Activated T-cell treated with anti-CD3 and anti-CD28 coated beads for 48 hours (primary cell): Measurements from ENCODE around the gene KLRC4.
"Not testable (repeated sequence)": the region's sequence is repeated elsewhere in the genome, so short reads cannot be mapped to it uniquely, and the experiment has no call there.

Experiments used
- DNase-seq: peaks from one replicate; pipeline ENCODE4 v3.0.0-alpha.2; 2020; ENCODE audit warnings: low read depth

Gene KLRC4

GRCh38 chr12:10409392-10409791, at the start of gene KLRC4:
TSS of gene KLRC4 (minus strand) at chr12:10409757. CDS start at chr12:10409575, 182 bp downstream.
- DNase-seq: no peak

GRCh38 chr12:10457760-10458159, 48.2 kb upstream of the KLRC4 start:
- no peak for DNase-seq

- DNase-seq: no peak
These were observed 47.3 kb upstream of the KLRC4 start for GRCh38 chr12:10456856-10457255.

GRCh38 chr12:10455766-10456165, 46.2 kb upstream of the KLRC4 start:
- DNase-seq: no peak

- DNase-seq: no peak
These were observed 45.0 kb upstream of the KLRC4 start for GRCh38 chr12:10454531-10454930.

- no peak for DNase-seq
These were observed 43.6 kb upstream of the KLRC4 start, which contains the start of gene KLRC1 for GRCh38 chr12:10453156-10453555. TSS of gene KLRC1 (minus strand) at chr12:10453377. CDS start at chr12:10451156, 2,221 bp downstream.

GRCh38 chr12:10448236-10448635, 38.7 kb upstream of the KLRC4 start:
- no peak for DNase-seq

- DNase-seq: not testable (repeated sequence)
These were observed 36.5 kb upstream of the KLRC4 start for GRCh38 chr12:10446052-10446451.

GRCh38 chr12:10441144-10441543, 31.6 kb upstream of the KLRC4 start:
- DNase-seq: not testable (repeated sequence)

GRCh38 chr12:10439608-10440274, 30.2 kb upstream of the KLRC4 start:
- not testable (repeated sequence) for DNase-seq

GRCh38 chr12:10437601-10438000, 28.0 kb upstream of the KLRC4 start:
- DNase-seq: not testable (repeated sequence)

- not testable (repeated sequence) for DNase-seq
These were observed 26.3 kb upstream of the KLRC4 start, which contains the start of gene KLRC2 for GRCh38 chr12:10435816-10436215. TSS of gene KLRC2 (minus strand) at chr12:10436010. CDS start at chr12:10435986, 24 bp downstream.

- not testable (repeated sequence) for DNase-seq
These were observed 21.1 kb upstream of the KLRC4 start for GRCh38 chr12:10430623-10431022.

GRCh38 chr12:10425938-10426337, 16.4 kb upstream of the KLRC4 start:
- DNase-seq: not testable (repeated sequence)

- not testable (repeated sequence) for DNase-seq
These were observed 14.8 kb upstream of the KLRC4 start for GRCh38 chr12:10424260-10424899.

GRCh38 chr12:10422159-10422558, 12.6 kb upstream of the KLRC4 start:
- DNase-seq: not testable (repeated sequence)

- not testable (repeated sequence) for DNase-seq
These were observed 10.8 kb upstream of the KLRC4 start, which contains the start of gene KLRC3 for GRCh38 chr12:10420334-10420733. TSS of gene KLRC3 (minus strand) at chr12:10420595. CDS start at chr12:10420550, 45 bp downstream.

- no peak for DNase-seq
These were observed 715 bp downstream of the KLRC4 start for GRCh38 chr12:10408842-10409241.

- DNase-seq: no peak
These were observed 2.8 kb downstream of the KLRC4 start for GRCh38 chr12:10406725-10407124.

GRCh38 chr12:10405294-10405693, 4.3 kb downstream of the KLRC4 start:
- DNase-seq: no peak

- no peak for DNase-seq
These were observed 4.8 kb downstream of the KLRC4 start for GRCh38 chr12:10404798-10405197.

- DNase-seq: no peak
These were observed 8.7 kb downstream of the KLRC4 start for GRCh38 chr12:10400829-10401228.

GRCh38 chr12:10398168-10398567, 11.4 kb downstream of the KLRC4 start:
- DNase-seq: no peak
